ENCODE data around the gene SLC35F3. TPM values are rescaled to one million over a fixed set of nuclear protein-coding genes. Genes with fewer than 3 reads are reported as not detected.

Gene SLC35F3
- total and polyA plus RNA-seq, 9 of the 15 experiments (the other 6 are each of a cell fraction or from before 2014, with no cell fraction given): 0.04 to 0.07 (median 0.04) TPM; not detected in 6

- peaks cover 0 to 2% of the 10 kb centered on the region in 2 experiments; a peak in 1 of 5 replicates for H3K27me3 ChIP-seq (ENCODE audit: control insufficient read depth in 2 of 2, insufficient read depth in 2 of 2, low read length in 2 of 2)
- no peak for FAIRE-seq
- no peaks in the 10 kb centered on the region; the same call in 1 of the 2 replicates for H3K9me3 ChIP-seq (replicated peaks; ENCODE audit: control insufficient read depth, insufficient read depth, low read depth, low read length)
- intact Hi-C loops (cut with micrococcal nuclease): no loop called here
- H2AFZ ChIP-seq (ENCODE audit: low read depth, low read length): no peak overlapping the region
- H3K79me2 ChIP-seq (ENCODE audit: control insufficient read depth, insufficient read depth, low read length): no peaks in the 10 kb centered on the region
- H3K36me3 ChIP-seq (ENCODE audit: control insufficient read depth, insufficient read depth, low read length): no peaks in the 10 kb centered on the region
- in situ Hi-C loops (cut with MboI): no loop called here
- no peak overlapping the region for H3K9ac ChIP-seq (ENCODE audit: insufficient read depth in 1 of 2, low read depth in 2 of 2, low read length in 2 of 2)
- H3K4me2 ChIP-seq (ENCODE audit: insufficient read depth, low read length): no peak overlapping the region
- WGBS (ENCODE audit: insufficient coverage, low coverage, missing lambda C conversion rate): 6% methylated on average over 1 of the region's 1 CpG
- H3K4me1 ChIP-seq (replicated peaks in 1 of 2; ENCODE audit: control insufficient read depth in 2 of 2, insufficient read depth in 2 of 2, low read length in 2 of 2): no peaks in the 10 kb centered on the region
- H3K27ac ChIP-seq (ENCODE audit: extremely low read depth, low read depth, low read length): no peak overlapping the region
- H3K9me1 ChIP-seq (ENCODE audit: control insufficient read depth, insufficient read depth, low read length): no peaks in the 10 kb centered on the region
- POLR2A ChIA-PET: no interaction called here
- ATAC-seq: no peak
- CTCF ChIA-PET (ENCODE audit: low intra/inter-chr PET ratio): no interaction called here
- no peak overlapping the region for H3K4me3 ChIP-seq
- H4K20me1 ChIP-seq (replicated peaks; ENCODE audit: control insufficient read depth, insufficient read depth, low read length): no peaks in the 10 kb centered on the region
- BruUV-seq (replicated peaks): no TSS peak
- no peak for DNase-seq (ENCODE audit: extremely low read depth in 1 of 4, low spot score in 3 of 4)
- TF ChIP-seq ELF2 (CRISPR knock-in tag; IDR thresholded peaks at IDR 0.05) (no peak), RFX7 (CRISPR knock-in tag; IDR thresholded peaks at IDR 0.05) (no peak), ZNF551 (CRISPR knock-in tag; IDR thresholded peaks at IDR 0.05) (no peak), CLOCK (CRISPR knock-in tag; IDR thresholded peaks at IDR 0.05; ENCODE audit: borderline replicate concordance) (no peak), ZNF780A (CRISPR knock-in tag; IDR thresholded peaks at IDR 0.05) (no peak), ASH1L (IDR thresholded peaks at IDR 0.05; ENCODE audit: borderline replicate concordance, low read depth, partially characterized antibody) (no peak), MLX (CRISPR knock-in tag; conservative IDR thresholded peaks at IDR 0.05) (no peak), ZNF75A (CRISPR knock-in tag; IDR thresholded peaks at IDR 0.05) (no peak)
Measured at GRCh38 chr1:234148816-234149215, 244.3 kb downstream of the SLC35F3 start.

All from K562 (cell line).